Measurements from ENCODE around the gene TMEM270. TPM values are rescaled to one million over a fixed set of nuclear protein-coding genes. Genes with fewer than 3 reads are reported as not detected.

Gene TMEM270
- total and polyA plus RNA-seq, 2 of the 4 experiments (the other 2 are of a cell fraction): 0.17 TPM; not detected in 1

DNA sequence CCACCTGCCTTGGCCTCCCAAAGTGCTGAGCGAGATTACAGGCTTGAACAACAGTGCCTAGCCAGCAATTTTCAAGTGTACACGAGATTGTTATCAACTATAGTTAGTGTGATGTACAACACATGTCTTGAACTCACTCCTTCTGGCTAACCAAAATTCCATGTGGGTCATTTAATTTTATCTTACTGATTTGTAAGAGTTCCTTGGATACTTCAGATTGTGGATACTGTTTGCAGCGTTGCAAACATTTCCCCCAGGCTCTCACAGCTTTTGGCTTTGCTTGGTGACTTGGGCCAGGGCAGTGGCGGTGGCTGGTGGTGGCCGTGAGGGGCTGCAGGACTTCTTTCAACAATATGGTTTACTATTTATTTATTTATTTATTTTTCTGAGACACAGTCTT is 8.5 kb upstream of the TMEM270 start:
- intact Hi-C loops (cut with micrococcal nuclease): loop anchor here (5.0 kb wide), 2 partner anchors 115 to 245 kb away; partner anchors contain the start of gene ABHD11
- CTCF ChIA-PET: no interaction called here
- peak overlapping the region; percentile 96 for H2AK5ac ChIP-seq (ENCODE audit: low read depth, low read length)
- H4K8ac ChIP-seq (ENCODE audit: low read depth in 2 of 2, low read length in 2 of 2): peak overlapping the region; percentile 56 to 80; a peak in 3 of 4 replicates
- no peaks in the 10 kb centered on the region for H3K79me1 ChIP-seq (ENCODE audit: low read depth in 1 of 2, low read length in 2 of 2)
- H3K9me3 ChIP-seq (ENCODE audit: control insufficient read depth, insufficient read depth, low read length): no peaks in the 10 kb centered on the region
- peak overlapping the region; percentile 91 for H4K91ac ChIP-seq (ENCODE audit: insufficient read depth, low read depth, low read length)
- DNase-seq: no peak
- no peak overlapping the region for H4K5ac ChIP-seq (ENCODE audit: low read depth, low read length)
- H3K27ac ChIP-seq (ENCODE audit: insufficient read depth, low read length): peak overlapping the region; percentile 70
- H3K9me1 ChIP-seq (ENCODE audit: insufficient read depth, low read length): peaks cover 10% of the 10 kb centered on the region
- H3K23ac ChIP-seq (ENCODE audit: low read depth, low read length): peak overlapping the region; percentile 37; the same call in 1 of the 2 replicates
- peak overlapping the region; percentile 98 for H3K4ac ChIP-seq (ENCODE audit: low read depth, low read length)
- WGBS, 2 experiments (ENCODE audit: extremely low coverage in 2 of 2, insufficient read length in 1 of 2): no CpG with 5 or more reads among the region's 5 CpGs
- H2BK120ac ChIP-seq (ENCODE audit: low read depth, low read length): peak overlapping the region; percentile 92
- in situ Hi-C loops (cut with MboI; ENCODE audit: low sequenced_read_pairs): loop anchor here (10.0 kb wide), 1 partner anchor 238 kb away; no protein-coding TSS in a partner anchor
- ATAC-seq (ENCODE audit: low read depth): no peak
- H3K56ac ChIP-seq (ENCODE audit: extremely low read depth, insufficient read depth, low read length): 0 out of 2 replicates have a peak overlapping the region, but pooled peaks have one; percentile 30
- peak overlapping the region; percentile 91 for H2BK5ac ChIP-seq (ENCODE audit: low read depth, low read length, poor library complexity, severe bottlenecking)
- POLR2A ChIA-PET (ENCODE audit: unreplicated experiment): no interaction called here
- dilution Hi-C loops (cut with HindIII; ENCODE audit: low sequenced_read_pairs, unreplicated experiment): no loop called here
- BruUV-seq (replicated peaks): no TSS peak
- 0 out of 2 replicates have a peak overlapping the region, but pooled peaks have one; percentile 49 for H3K18ac ChIP-seq (ENCODE audit: low read depth, low read length)
- H3K4me2 ChIP-seq (ENCODE audit: low read depth, low read length): no peak overlapping the region
- H2AFZ ChIP-seq (replicated peaks; ENCODE audit: low read length, poor library complexity): no peak overlapping the region
- no peaks in the 10 kb centered on the region for H3K36me3 ChIP-seq (ENCODE audit: control insufficient read depth, insufficient read depth, low read length)
- H3K4me3 ChIP-seq (ENCODE audit: insufficient read depth, low read depth, low read length): no peak overlapping the region
- no peaks in the 10 kb centered on the region for H3K27me3 ChIP-seq (ENCODE audit: control insufficient read depth, insufficient read depth, low read length)
- H2AK9ac ChIP-seq (replicated peaks; ENCODE audit: low read depth, low read length, poor library complexity): no peak overlapping the region
- H4K20me1 ChIP-seq (ENCODE audit: insufficient read depth, low read length): peaks cover 3% of the 10 kb centered on the region; the same call in 1 of the 2 replicates
- H2BK15ac ChIP-seq (ENCODE audit: low read depth, low read length): peak overlapping the region; percentile 75; the same call in 2 of the 3 replicates
- H3K9ac ChIP-seq (ENCODE audit: low read depth, low read length): no peak overlapping the region
- TF ChIP-seq RCOR1 (IDR thresholded peaks at IDR 0.05; ENCODE audit: insufficient replicate concordance, low read length): no peak
- TF ChIP-seq BHLHE40 (IDR thresholded peaks at IDR 0.05; ENCODE audit: low read depth, low read length): no peak
- peak overlapping the region; percentile 84 for H3K14ac ChIP-seq (replicated peaks; ENCODE audit: low read depth, low read length)
- peak overlapping the region; percentile 98 for H2BK20ac ChIP-seq (ENCODE audit: low read depth, low read length)
- H3K4me1 ChIP-seq (ENCODE audit: control insufficient read depth, insufficient read depth, low read length): peaks cover 15% of the 10 kb centered on the region
